Uterus (tissue), 2 donors: ENCODE measurements around the gene MMAB.

Source experiments
- CTCF ChIP-seq, 4 experiments: fragments of 200-600 bp in 2 of 4; fragments of 450-650 bp in 2 of 4; sonication (generic) in 2 of 4; IDR thresholded peaks; one replicate each; pipeline ENCODE4 v1.5.1; 2016 to 2019; ENCODE audit warnings: antibody characterized with exemption in 4 of 4, mild to moderate bottlenecking in 2 of 4, moderate library complexity in 1 of 4
- POLR2A ChIP-seq, 2 donors: fragments of 450-650 bp; IDR thresholded peaks; one replicate each; pipeline ENCODE4 v1.6.1; 2016; ENCODE audit warnings: antibody characterized with exemption in 2 of 2, mild to moderate bottlenecking in 1 of 2, moderate library complexity in 1 of 2

- TF ChIP-seq CTCF (IDR thresholded peaks at IDR 0.05) = no peak
- TF ChIP-seq POLR2A (IDR thresholded peaks at IDR 0.05) = no peak
These were observed 22.1 kb upstream of the MMAB start for GRCh38 chr12:109595321-109595902.
